Anterior cingulate cortex (tissue), 58 donors: ENCODE data around the gene TMEM9B.

Source experiments
- DNase-seq, 58 donors: peaks; one replicate each; lab custom pipeline; 2025; lab: John Stamatoyannopoulos, UW

TMEM9B gene

DNA sequence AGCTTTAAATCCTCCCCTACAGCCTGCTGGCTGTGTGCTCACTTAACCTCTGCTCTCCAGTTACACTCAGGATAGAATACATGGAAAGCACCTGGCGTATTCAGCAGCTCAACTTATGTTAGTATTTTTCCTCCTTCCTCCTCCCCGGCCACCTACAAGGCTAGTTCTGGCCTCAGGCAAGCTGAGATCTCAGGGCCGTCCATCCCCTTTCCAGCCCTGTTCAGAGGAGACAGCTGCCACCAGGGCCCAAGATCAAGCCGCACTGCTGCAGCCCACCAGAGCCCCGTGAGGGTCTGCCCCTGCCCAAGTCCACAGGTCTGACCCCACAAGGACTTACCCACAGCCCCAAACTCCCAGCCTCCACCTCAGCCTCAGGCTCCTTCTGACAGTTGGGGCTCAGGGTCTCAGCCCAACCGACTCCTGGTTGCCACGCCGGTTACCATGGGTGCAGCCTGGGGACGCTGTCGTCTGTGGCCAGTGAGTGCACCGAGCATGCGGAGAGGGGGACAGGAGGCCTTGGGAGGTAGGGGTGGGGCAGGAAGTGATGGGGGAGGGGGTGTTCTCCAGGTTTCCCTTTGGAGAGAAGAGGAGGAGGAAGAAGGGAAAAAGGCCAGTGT, 31.6 kb downstream of the TMEM9B start, which contains the start of gene C11orf16:
TSS of gene C11orf16 (minus strand) at position 384 of the 617 bp plus-strand sequence. CDS start 639 bp downstream, outside the sequence.
- DNase-seq, result no peak

GRCh38 chr11:8930456-8931175, 33.6 kb downstream of the TMEM9B start:
- no peak for DNase-seq

DNA sequence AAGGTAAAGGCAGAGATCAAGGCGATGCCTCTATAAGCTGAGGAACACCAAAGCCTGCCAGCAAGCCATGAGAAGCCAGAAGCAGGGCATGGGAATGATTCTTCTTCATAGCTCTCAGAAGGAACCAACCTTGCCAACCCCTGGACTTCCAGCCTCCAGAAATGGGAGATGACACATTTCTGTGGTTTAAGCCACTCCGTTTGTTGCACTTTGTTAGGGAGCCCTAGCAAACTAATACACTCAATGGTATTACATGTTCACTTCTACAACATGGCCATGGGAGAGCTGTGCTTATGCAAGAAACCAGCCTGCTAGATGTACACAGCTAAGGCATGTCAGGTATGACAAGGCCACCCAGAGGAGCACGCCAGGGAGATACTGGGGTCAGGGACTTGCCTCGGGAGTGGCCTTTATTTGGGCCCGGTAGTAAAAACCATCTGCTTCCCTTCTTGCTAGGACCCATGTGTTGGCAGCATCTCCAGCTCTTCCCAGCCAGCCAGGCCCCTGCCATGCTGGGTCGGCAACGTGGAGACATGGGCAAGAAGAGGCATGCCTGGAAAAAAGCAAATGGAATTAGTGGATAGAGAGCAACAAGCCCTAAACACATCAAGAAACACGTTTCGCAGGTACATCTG, 35.1 kb downstream of the TMEM9B start:
- no peak for DNase-seq

DNA sequence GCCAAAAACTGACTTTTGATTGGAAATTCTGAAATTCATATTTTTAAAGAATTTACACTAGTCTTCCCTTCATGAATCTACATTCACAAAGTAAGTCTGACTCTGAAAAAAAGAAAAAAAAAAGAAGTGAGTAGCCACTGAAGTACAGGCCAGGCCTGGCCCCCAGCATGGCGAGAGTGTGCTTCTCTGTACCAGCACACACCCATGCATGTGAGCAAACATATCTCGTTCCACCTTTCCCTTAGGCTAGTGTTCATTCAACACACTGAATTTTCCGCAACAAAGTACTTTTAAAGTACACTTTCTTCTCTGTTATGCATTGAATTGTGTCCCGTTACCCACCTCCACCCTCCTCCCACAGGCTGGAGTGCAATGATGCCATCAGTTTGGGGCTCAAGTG, 36.0 kb downstream of the TMEM9B start:
- no peak for DNase-seq

DNA sequence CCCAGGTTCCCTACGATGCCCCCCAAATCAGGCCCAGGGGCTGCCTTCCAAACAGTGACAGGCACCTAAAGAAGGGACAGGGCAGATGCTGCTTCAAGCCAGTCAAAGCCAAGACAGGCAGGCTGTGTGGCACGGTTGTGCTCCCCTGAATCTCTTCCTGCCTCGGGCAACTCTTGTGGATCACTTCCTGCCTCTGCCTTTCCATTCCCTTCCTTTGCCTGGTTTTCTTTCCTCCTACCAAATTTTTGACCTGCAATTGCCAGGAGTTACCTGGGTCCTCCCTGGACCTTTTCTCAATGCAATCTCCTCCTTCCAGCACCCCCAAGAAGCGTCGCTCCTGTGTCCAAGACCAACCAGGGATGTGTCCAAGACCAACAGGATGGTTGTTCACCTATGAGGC, 37.0 kb downstream of the TMEM9B start:
- DNase-seq, result no peak

DNA sequence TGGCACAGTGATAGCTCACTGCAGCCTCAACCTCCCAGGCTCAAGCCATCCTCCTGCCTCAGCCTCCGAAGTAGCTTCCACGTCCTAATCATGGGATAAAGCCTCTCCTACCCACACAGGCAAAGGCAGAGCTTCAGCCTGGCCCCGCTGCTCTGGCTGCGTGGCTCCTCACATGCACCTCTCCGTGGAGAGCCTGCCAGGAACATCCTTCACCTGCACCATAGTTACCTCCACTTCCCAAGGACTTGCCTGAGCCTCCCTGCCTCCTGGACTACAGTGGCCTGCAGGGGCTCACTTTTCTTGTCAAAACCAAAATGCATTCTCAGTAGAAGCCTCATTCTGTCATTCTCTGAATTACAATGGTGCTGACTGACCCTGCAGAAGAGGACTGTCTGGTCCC, 38.0 kb downstream of the TMEM9B start:
- no peak for DNase-seq

DNA sequence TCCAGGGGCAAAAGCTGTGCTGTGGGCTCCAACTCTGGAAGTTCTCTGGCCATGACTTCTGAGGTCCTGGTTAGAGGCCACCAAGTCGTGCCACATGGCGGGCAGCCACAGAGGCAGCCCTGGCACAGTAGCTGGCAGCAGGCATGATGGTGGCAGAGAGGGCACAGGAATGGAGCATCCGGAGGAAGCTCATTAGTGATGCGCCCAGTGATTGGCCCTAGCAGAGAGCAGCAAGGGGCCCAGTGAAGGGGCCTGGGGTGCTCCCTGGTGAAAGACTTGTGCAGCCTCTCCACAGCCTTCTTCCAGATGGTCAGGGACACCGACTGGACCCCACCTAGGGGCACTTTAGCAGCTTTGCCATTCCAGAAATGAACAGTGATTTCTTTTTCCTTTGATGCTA, 38.5 kb downstream of the TMEM9B start:
- no peak for DNase-seq

DNA sequence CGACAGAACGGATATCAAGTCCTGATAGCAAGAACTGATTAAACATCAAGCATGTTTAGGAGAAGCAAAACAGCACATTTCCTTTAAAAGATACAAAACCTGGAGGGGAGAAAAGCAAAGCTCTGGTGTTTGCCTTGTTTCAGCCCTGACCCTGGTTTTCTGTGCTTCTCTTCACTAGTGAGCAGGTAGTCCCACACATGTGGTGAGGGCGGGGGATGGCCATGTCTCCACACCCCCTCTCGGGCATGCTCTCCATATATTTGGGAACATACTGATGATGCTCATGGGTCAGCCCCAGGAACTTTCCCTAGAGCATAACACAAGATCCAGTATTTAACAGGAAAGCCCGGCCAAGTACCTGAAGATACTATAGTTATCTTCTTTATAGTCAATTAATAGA, 41.6 kb downstream of the TMEM9B start:
- no peak for DNase-seq

DNA sequence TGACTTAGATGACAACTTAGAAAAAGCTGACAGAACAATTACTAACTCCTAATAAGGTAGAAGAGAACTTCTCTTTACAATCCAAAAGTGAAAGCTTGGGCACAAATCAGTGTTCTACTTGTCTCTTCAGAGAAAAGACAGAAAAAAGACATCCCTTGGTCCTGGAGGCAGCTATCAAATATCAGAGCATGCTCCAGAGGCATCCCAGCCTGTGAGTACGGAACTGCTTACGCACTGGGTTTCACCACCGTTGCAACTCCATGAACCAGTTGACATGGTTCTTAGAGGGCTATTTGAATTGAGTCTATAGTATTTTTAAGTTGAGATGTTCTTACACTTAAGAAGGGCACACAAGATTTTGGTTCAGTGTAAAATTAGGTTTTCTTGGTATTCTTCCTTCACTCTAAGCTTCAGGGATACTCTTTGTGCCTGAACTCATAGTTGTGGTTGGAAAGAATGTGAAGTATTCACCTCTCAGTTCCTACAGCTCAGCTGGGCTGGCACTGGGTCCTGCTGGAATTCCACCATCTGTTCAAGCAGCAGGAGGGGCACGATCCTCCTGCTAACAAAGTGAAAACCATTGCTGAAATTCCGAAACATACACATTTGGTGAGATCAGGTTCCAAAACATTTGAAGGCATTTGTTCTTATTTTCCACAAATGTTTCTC, 47.0 kb downstream of the TMEM9B start:
- DNase-seq, result no peak

DNA sequence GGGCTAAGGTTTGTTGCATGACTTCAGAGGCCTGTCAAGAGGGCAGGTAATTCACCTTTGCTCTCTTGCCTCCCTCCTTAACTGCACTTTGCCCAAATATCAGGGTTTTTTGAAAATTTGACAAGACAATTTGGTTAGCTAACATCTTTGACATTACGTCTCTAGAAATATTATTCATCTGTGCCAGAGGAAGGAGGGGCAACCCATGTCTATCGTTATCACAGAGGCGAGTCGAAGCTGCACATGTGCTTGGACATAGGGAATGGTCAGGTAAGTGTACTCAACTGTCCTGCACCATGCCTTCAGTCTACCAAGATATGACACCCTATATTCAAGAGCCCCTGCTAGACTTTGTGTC, 49.6 kb downstream of the TMEM9B start:
- DNase-seq, result no peak

DNA sequence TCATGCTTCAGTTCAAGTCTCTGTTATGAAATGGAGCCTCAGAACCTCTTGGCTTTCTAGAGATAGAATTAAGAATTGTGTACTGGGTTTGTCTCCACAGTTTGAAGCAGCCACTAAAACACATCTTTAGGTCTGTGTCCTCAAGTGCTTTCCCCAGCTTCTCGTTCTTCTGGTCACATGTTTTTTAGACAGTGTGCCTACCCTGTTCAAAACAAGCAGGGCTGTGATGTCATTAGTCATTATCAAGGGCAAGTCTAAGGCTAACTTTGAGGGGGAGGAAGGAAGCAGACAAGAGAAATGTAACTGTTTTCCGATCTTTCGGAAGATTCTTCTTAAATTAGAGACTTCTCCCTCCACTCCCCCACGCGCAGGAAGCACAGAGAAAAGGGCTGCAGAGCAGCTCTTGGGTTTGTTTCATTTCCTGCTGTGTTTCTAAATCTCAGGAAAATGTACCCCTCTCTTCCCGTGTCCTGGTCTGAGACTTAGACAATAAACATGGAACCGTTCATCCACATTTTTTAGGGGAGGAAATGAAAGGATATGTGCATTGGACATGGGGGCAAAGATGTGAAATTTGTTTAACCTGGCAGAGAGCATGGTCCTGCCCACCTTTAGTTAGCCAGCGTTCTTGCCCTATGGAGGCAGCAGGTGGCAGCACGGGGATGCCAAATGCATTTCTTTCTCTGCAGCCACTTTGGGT, 50.1 kb downstream of the TMEM9B start:
- peak in 30 of 58 donors; percentile 2 to 61 (median 17) for DNase-seq

GRCh38 chr11:8911029-8911823, 53.0 kb downstream of the TMEM9B start, which contains the start of gene AKIP1:
Gene AKIP1, plus strand, starts transcription at chr11:8911189. Its CDS starts 261 bp downstream, at chr11:8911450.
- DNase-seq, result peak; percentile 64 to 97 (median 93)

- no peak for DNase-seq
Observed at GRCh38 chr11:8910649-8911026, 53.6 kb downstream of the TMEM9B start.

DNA sequence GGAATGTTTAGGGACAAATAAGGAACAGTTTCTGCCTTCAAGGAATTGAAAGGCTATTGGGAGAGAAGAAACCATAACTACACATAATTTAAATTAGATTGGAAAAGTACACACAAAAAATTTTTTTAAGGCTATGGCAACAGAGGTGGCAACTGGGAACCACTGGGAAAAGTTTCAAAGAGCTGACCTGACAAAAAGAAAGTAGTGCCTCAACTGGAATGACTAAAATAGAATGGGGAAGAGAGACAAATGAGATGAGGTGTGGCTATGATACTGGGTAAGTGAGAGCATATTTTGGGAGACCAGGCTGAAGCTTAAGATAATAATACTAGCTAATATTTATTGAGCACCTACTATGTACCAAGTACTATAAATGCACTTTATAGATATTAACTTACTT, 56.1 kb downstream of the TMEM9B start:
- DNase-seq, result no peak

DNA sequence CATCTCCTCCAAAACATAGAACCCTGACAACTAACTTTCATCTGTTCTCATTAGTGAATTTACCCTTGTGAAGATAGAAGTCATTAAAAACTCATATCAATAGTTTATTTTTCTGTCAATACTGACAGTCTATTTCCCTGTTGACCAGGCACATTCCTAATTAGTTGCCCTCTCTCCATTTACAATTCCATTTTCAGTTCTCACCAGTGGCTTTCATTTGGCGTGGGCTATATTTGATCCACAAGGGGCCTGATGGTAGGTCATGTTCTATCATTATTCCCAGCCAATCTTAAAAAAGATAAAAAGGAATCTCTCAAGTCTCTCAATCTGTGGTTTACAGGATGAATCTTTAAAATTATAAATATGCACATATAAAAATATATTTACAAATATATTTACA, 57.1 kb downstream of the TMEM9B start:
- no peak for DNase-seq

GRCh38 chr11:8905528-8906165, 58.6 kb downstream of the TMEM9B start:
- DNase-seq, result no peak

DNA sequence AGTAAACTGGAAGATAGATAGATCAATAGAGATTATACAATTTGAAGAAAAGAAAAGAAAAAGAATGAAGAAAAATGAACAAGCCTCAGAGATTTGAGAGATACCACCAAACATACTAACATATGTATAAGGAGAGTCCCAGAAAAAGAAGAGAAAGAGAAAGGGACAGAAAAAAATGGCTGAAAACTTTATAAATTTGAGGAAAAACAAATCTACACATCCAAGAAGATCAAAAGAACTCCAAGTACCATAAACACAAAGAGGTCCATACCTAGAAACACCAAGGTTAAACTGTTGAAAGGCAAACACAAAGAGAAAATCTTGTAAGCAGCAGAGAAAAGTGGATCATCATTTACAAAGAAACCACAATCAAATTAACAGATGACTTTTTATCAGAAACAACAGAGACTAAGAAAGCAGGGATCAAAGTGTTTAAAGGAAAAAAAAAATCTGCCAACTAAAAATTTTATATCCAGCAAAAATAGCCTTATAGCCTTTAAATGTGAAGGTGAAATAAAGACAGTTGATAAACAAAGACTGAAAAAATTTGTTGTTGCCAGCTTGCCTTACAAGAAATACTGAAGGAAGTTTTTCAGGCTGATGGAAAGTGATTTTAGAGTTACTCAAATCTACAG, 65.0 kb downstream of the TMEM9B start:
- no peak for DNase-seq
